ENCODE results near the gene GYS2. TPM values are rescaled to one million over a fixed set of nuclear protein-coding genes. Genes with fewer than 3 reads are reported as not detected.

GYS2 gene
- total RNA-seq, 1 donor from 2014 or later: not detected

DNA sequence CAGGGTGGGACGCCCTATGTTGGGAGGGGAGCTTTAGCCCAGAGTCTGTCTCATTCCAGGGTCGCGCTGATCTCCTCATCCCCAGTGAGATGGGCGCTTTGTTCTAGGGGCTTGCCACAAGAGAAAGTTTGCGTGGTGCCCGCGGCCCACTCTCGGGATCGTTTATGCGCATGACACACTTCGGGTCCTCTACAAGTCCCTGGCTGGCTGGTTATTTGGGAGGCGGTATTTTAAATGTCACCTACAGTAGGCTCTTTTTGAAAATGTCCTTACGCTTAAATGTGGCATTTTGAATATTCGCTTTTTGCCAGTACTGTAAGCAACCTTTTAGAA lies 102.5 kb downstream of the GYS2 start:
- DNase-seq (ENCODE audit: low spot score, unreplicated experiment): no peak
- TF ChIP-seq, protein P1, sequence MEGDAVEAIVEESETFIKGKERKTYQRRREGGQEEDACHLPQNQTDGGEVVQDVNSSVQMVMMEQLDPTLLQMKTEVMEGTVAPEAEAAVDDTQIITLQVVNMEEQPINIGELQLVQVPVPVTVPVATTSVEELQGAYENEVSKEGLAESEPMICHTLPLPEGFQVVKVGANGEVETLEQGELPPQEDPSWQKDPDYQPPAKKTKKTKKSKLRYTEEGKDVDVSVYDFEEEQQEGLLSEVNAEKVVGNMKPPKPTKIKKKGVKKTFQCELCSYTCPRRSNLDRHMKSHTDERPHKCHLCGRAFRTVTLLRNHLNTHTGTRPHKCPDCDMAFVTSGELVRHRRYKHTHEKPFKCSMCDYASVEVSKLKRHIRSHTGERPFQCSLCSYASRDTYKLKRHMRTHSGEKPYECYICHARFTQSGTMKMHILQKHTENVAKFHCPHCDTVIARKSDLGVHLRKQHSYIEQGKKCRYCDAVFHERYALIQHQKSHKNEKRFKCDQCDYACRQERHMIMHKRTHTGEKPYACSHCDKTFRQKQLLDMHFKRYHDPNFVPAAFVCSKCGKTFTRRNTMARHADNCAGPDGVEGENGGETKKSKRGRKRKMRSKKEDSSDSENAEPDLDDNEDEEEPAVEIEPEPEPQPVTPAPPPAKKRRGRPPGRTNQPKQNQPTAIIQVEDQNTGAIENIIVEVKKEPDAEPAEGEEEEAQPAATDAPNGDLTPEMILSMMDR (IDR thresholded peaks at IDR 0.05; ENCODE audit: unreplicated experiment): no peak
- H3K27ac Mint-ChIP-seq: no peak overlapping the region

DNA sequence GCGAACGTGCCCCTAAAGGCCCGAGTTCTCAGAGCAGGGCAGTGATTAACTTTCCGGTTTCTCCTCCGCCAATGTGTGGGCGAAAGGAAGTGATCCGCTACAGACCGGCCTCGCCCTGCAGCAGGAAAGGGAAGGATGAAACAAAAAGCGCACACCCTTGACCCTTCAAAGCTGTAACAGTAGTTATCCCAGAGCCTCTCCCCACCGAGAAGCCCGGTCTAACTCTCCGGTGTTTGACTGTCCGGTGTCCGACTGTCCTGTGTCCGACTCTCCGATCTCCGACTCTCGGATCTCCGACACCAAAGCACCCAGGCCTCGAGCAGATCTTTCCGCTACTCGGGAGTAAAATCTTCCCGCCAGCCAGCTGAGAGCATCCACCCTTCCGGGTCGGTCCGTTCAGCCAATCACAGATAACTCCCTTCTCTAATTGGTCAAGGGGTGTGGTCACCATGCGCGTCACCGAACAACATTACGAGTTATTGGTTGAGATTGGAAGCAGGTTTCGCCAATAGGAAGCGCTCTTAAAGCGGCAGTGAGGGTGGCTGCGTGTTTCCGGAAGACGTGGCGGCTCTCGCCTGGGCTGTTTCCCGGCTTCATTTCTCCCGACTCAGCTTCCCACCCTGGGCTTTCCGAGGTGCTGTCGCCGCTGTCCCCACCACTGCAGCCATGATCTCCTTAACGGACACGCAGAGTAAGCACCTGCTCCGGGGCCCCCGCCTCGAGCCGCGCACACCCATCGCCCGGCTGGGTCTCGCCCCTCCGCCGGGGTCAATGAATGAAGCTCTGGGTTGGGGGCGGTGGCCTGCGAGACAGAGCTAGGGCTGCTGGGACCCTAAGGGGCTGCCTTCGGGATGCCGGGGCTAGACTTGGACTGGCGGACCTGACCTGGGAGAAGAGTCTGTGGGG lies 103.1 kb downstream of the GYS2 start, which contains the start of the genes GOLT1B and RECQL:
Gene GOLT1B, plus strand, starts transcription at position 532 of the 906 bp plus-strand sequence. Its CDS starts 135 bp downstream, at position 667.
Gene RECQL, minus strand, starts transcription at position 378 of the 906 bp plus-strand sequence. CDS start 2,065 bp downstream, outside the sequence.
- TF ChIP-seq, protein P1 (IDR thresholded peaks at IDR 0.05; ENCODE audit: unreplicated experiment): no peak
- Mint-ChIP-seq H3K4me3 (ENCODE audit: low read depth) (no peak within 1 kb of the TSS), H3K9me3 (ENCODE audit: low read depth) (no peaks in the 10 kb centered on the region)

More for the DNA sequence above, 102.5 kb downstream of the GYS2 start:
- Mint-ChIP-seq H3K9me3 (ENCODE audit: low read depth) (no peaks in the 10 kb centered on the region), H3K27me3 (no peaks in the 10 kb centered on the region), H3K36me3 (ENCODE audit: insufficient read depth) (peaks cover 4% of the 10 kb centered on the region), H3K4me3 (ENCODE audit: low read depth) (no peak overlapping the region), H3K4me1 (ENCODE audit: low read depth) (peaks cover 7% of the 10 kb centered on the region)

DNA sequence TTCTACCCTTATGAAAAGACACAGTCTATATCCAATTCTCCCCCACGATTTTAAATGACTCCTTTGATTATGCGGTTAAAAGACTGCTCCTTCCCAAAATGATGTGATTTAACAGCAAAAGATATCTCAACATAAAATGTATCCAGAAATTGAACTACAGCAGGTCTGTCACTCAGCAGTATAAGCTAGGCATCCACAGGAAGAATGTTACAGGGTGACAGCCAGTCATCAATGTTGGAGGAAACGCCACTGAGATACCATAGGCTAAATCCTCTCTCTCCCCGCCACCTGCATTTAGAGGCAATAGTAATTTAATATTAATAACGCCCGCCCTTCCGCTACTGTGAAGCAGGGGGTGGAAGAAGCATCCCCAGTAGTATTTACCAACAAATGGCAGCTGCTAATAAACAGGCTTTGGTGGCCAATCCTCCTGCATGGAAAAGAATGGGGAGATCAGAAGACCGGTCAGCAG lies 103.8 kb downstream of the GYS2 start:
- Mint-ChIP-seq H3K36me3 (ENCODE audit: insufficient read depth) (peaks cover 4% of the 10 kb centered on the region), H3K9me3 (ENCODE audit: low read depth) (no peaks in the 10 kb centered on the region), H3K4me3 (ENCODE audit: low read depth) (no peak overlapping the region), H3K27me3 (no peaks in the 10 kb centered on the region), H3K27ac (no peak overlapping the region), H3K4me1 (ENCODE audit: low read depth) (peaks cover 7% of the 10 kb centered on the region)
- TF ChIP-seq, protein P1 (IDR thresholded peaks at IDR 0.05; ENCODE audit: unreplicated experiment): no peak
- no peak for DNase-seq (ENCODE audit: low spot score, unreplicated experiment)

More for the DNA sequence above, 103.1 kb downstream of the GYS2 start, which contains the start of the genes GOLT1B and RECQL:
- peaks cover 7% of the 10 kb centered on the region for H3K4me1 Mint-ChIP-seq (ENCODE audit: low read depth)
- DNase-seq (ENCODE audit: low spot score, unreplicated experiment): peak; percentile 90
- no peak within 1 kb of the TSS for H3K27ac Mint-ChIP-seq
- H3K27me3 Mint-ChIP-seq: no peaks in the 10 kb centered on the region
- H3K36me3 Mint-ChIP-seq (ENCODE audit: insufficient read depth): peaks cover 4% of the 10 kb centered on the region

DNA sequence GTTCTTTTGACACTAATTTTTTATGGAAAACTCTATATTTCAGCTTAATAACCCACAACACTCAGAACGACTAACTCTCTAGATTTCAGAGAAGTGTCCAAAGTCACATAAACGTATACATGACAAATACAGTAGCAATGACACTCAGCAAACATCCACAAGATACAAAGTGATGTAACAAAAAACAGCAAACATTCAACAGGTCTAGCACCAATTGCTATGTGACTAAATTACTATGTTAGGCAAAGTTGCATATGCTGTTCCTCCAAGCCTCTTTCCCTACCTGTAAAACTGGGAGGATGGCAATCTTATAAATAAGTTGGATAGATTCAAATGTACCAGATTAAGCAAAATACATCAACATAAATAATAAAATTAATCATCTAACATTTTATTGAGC lies 104.9 kb downstream of the GYS2 start:
- TF ChIP-seq, protein P1 (IDR thresholded peaks at IDR 0.05; ENCODE audit: unreplicated experiment): no peak
- H3K4me3 Mint-ChIP-seq (ENCODE audit: low read depth): no peak overlapping the region
- H3K27me3 Mint-ChIP-seq: no peaks in the 10 kb centered on the region
- H3K9me3 Mint-ChIP-seq (ENCODE audit: low read depth): no peaks in the 10 kb centered on the region
- no peak for DNase-seq (ENCODE audit: low spot score, unreplicated experiment)
- H3K4me1 Mint-ChIP-seq (ENCODE audit: low read depth): peaks cover 7% of the 10 kb centered on the region
- H3K36me3 Mint-ChIP-seq (ENCODE audit: insufficient read depth): peaks cover 9% of the 10 kb centered on the region
- H3K27ac Mint-ChIP-seq: no peak overlapping the region

Other genes with a start within 250 kb of the GYS2 start
- 0.24 TPM in 1 of 2 replicates, not detected in the other for gene IAPP, start 231.9 kb downstream of the GYS2 start, total RNA-seq
- gene PYROXD1, start 167.2 kb downstream of the GYS2 start, total RNA-seq: 16.8 and 17.7 TPM in 2 replicates
- gene RECQL, start 103.2 kb downstream of the GYS2 start, total RNA-seq: 36.6 and 37.7 TPM in 2 replicates
- 41.1 and 49.3 TPM in 2 replicates for gene GOLT1B, start 103.1 kb downstream of the GYS2 start, total RNA-seq
- 2.6 and 2.7 TPM in 2 replicates for gene SPX, start 78.6 kb downstream of the GYS2 start, total RNA-seq
- gene LDHB, start 53.0 kb upstream of the GYS2 start, total RNA-seq: 1,628 and 1,645 TPM in 2 replicates
- 1.1 and 2.2 TPM in 2 replicates for gene KCNJ8, start 169.9 kb upstream of the GYS2 start, total RNA-seq